ENCODE data around the gene MFAP5. TPM values are rescaled to one million over a fixed set of nuclear protein-coding genes. Genes with fewer than 3 reads are reported as not detected.
A peak's percentile ranks its signal among the peaks of the same experiment; 100 is the strongest.

MFAP5 gene
- total RNA-seq, 4 donors from 2014 or later = 23.2 to 117 (median 33.2) TPM

DNA sequence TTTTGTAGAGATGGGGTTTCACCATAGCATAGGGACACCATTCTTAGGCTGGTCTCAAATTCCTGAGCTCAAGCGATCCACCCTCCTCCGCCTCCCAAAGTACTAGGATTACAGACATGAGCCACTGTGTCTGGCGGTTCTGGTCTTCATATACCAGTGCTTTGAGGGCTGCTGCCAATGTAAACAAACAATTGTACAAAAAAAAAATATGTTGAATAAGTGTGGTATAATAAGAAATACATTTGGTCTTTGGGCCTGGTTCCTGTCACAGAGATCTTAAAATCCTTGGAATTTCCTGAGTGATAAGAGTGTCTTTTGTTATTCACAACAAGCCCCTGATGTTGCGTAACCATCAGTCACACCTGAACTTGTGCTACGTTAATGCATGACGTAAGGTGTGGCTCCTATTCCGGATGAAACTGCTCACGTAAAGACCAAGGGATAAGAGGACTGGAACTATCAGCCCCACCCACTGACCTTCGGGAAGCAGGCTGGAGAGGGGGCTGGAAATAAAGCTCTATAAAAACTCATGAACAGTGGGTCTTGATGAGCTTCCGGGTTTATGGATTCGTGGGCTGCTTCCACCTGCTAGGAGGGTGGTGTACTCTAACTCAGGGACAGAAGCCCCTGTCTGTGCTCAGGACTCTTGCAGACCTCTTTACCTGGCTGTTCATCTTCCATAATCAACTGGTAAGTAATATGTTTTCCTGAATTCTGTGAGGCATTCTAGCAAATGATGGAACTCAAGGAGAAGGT is 18.7 kb upstream of the MFAP5 start:
- 47 to 50% methylated on average over 11 of the region's 11 CpGs for WGBS, 2 donors
- intact Hi-C loops (cut with DNase I; ENCODE audit: low total_unique reads) = loop anchor here (10.0 kb wide), 1 partner anchor 213 kb away; no protein-coding TSS in a partner anchor

DNA sequence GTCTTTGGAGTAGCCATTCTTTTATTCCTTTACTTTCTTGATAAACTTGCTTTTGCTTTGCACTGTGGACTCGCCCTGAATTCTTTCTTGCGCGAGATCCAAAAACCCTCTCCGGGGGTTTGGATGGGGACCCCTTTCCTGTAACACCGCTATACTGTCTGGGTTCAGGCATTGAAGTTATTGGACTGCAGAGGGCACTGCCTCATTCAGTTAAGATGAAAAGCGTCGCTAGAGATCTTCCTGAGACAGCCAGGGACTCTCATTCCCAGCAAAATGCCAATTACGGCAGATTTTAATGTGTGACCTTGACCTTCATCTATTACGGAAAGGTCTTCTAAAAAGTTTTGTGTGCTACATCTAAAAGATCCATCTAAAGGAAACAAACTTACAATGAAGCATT is 17.9 kb upstream of the MFAP5 start:
- WGBS, 2 donors = 69 to 85% methylated on average over 9 of the region's 9 CpGs
- no peak overlapping the region for H3K4me3 ChIP-seq (ENCODE audit: low read depth, poor library complexity, severe bottlenecking)
- TF ChIP-seq, protein P1, sequence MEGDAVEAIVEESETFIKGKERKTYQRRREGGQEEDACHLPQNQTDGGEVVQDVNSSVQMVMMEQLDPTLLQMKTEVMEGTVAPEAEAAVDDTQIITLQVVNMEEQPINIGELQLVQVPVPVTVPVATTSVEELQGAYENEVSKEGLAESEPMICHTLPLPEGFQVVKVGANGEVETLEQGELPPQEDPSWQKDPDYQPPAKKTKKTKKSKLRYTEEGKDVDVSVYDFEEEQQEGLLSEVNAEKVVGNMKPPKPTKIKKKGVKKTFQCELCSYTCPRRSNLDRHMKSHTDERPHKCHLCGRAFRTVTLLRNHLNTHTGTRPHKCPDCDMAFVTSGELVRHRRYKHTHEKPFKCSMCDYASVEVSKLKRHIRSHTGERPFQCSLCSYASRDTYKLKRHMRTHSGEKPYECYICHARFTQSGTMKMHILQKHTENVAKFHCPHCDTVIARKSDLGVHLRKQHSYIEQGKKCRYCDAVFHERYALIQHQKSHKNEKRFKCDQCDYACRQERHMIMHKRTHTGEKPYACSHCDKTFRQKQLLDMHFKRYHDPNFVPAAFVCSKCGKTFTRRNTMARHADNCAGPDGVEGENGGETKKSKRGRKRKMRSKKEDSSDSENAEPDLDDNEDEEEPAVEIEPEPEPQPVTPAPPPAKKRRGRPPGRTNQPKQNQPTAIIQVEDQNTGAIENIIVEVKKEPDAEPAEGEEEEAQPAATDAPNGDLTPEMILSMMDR (IDR thresholded peaks at IDR 0.05) = no peak
- no peak for TF ChIP-seq POLR2A (IDR thresholded peaks at IDR 0.05)
- intact Hi-C loops (cut with DNase I; ENCODE audit: low total_unique reads) = loop anchor here (10.0 kb wide), 1 partner anchor 214 kb away; no protein-coding TSS in a partner anchor
- DNase-seq (ENCODE audit: low spot score in 2 of 2) = no peak

More for the DNA sequence above, 18.7 kb upstream of the MFAP5 start:
- no peak for DNase-seq (ENCODE audit: low spot score in 2 of 2)
- TF ChIP-seq, protein P1 (IDR thresholded peaks at IDR 0.05) = no peak
- TF ChIP-seq POLR2A (IDR thresholded peaks at IDR 0.05) = no peak
- H3K4me3 ChIP-seq (ENCODE audit: low read depth, poor library complexity, severe bottlenecking) = no peak overlapping the region

DNA sequence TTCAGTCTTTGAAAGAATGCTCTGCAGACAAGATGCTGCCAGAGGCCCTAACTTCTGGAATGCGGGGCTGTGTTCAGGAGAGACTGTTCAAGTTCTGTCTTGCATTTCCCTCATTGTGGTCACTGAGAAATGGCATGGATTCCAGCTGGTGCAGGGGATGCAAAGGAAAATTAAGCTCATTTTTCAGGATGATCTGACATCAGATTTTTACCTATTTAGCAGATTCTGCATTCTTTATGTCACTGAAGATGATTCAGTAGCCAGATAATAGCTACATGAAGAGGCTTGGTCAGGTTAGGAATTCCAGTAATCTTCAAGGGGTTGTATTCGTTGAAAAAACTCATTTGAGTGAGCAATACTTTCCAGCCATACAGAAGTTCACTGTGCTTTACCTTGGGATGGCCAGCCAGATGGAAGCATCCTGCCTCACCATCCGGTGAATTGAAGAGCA is 16.1 kb upstream of the MFAP5 start:
- H3K4me3 ChIP-seq (ENCODE audit: low read depth, poor library complexity, severe bottlenecking) = no peak overlapping the region
- 53 to 66% methylated on average over 3 of the region's 3 CpGs for WGBS, 2 donors
- peak in 1 of 2 donors; percentile 23 for DNase-seq (ENCODE audit: low spot score in 2 of 2)
- intact Hi-C loops (cut with DNase I; ENCODE audit: low total_unique reads) = no loop called here
- no peak for TF ChIP-seq POLR2A (IDR thresholded peaks at IDR 0.05)
- TF ChIP-seq, protein P1 (IDR thresholded peaks at IDR 0.05) = no peak

DNA sequence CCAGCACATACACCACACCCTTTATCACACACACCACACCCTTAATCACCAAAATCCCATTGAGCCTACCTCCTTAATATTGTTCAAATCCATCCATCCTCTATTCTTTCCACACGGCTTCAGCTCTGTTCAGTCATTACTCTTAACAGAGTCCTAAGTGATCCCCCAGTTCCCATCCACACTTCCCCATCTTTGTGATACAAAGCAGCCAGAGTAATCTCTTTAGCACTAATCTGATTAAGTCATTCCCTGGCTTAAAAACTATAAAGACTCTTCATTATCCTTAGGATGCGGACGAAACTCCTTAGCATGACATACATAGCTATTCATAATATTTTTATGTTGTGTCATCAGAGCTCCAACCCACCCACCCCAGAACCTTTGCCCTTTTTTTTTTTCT is 14.7 kb upstream of the MFAP5 start:
- 85 to 95% methylated on average over 3 of the region's 3 CpGs for whole genome bisulfite sequencing, 2 donors
- no peak for DNase-seq (ENCODE audit: low spot score in 2 of 2)
- no peak overlapping the region for H3K4me3 ChIP-seq (ENCODE audit: low read depth, poor library complexity, severe bottlenecking)
- intact Hi-C loops (cut with DNase I; ENCODE audit: low total_unique reads) = no loop called here
- TF ChIP-seq POLR2A (IDR thresholded peaks at IDR 0.05) = no peak
- TF ChIP-seq, protein P1 (IDR thresholded peaks at IDR 0.05) = no peak

DNA sequence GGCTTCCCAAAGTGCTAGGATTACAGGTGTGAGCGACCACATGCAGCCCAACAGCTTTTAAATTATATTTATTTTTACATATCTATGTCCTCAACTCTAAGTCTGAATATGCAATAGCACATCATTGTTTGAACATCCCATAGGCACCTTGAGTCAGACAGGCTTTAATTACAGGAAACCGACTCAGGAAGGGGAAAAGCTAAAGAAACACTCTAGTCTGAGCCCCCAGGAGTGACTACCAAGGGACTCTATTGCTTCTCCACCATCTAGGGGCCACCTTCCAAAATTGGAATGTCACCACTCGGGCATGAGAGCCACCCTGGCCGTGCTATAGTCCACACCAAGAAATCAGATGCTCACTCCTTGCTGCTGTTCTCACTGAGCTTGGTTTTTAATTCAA is 14.0 kb upstream of the MFAP5 start:
- no peak for TF ChIP-seq POLR2A (IDR thresholded peaks at IDR 0.05)
- TF ChIP-seq, protein P1 (IDR thresholded peaks at IDR 0.05) = no peak
- intact Hi-C loops (cut with DNase I; ENCODE audit: low total_unique reads) = no loop called here
- H3K4me3 ChIP-seq (ENCODE audit: low read depth, poor library complexity, severe bottlenecking) = no peak overlapping the region
- WGBS, 2 donors = 84 to 87% methylated on average over 4 of the region's 4 CpGs
- DNase-seq (ENCODE audit: low spot score in 2 of 2) = no peak

Data from lower leg skin (tissue), 4 donors.